ENCODE results near the gene PON3. TPM values are rescaled to one million over a fixed set of nuclear protein-coding genes. Genes with fewer than 3 reads are reported as not detected.

PON3 gene
- total and polyA plus RNA-seq, 4 donors = 0.55 to 5.5 (median 2.5) TPM; not detected in 1

GRCh38 chr7:95338832-95339231 lies 57.3 kb downstream of the PON3 start:
- 50 to 57% methylated on average over 3 of the region's 3 CpGs for WGBS, 2 donors

GRCh38 chr7:95335093-95335492 lies 61.1 kb downstream of the PON3 start:
- intact Hi-C loops (cut with DNase I) = no loop called here
- Histone ChIP-seq H3K36me3 (ENCODE audit: control insufficient read depth in 1 of 2, insufficient read depth in 2 of 2, low read length in 1 of 2) (no peaks in the 10 kb centered on the region), H3K27ac (ENCODE audit: low read depth in 1 of 2, low read length in 2 of 2) (no peak overlapping the region), H3K9me3 (ENCODE audit: control insufficient read depth, low read length) (no peaks in the 10 kb centered on the region), H3K27me3 (ENCODE audit: control insufficient read depth in 1 of 2, insufficient read depth in 2 of 2, low read length in 1 of 2) (no peaks in the 10 kb centered on the region), H3K4me1 (ENCODE audit: control insufficient read depth in 1 of 2, insufficient read depth in 2 of 2, low read length in 2 of 2) (peaks cover 0 to 1% of the 10 kb centered on the region in 2 donors), H3K4me3 (ENCODE audit: low read length in 2 of 2) (no peak overlapping the region)
- DNase-seq (no peak), ATAC-seq (ENCODE audit: low FRiP score) (no peak)

More at GRCh38 chr7:95338832-95339231, 57.3 kb downstream of the PON3 start:
- no peaks in the 10 kb centered on the region for H3K36me3 ChIP-seq (ENCODE audit: control insufficient read depth in 1 of 2, insufficient read depth in 2 of 2, low read length in 1 of 2)
- DNase-seq = no peak
- H3K27ac ChIP-seq (ENCODE audit: low read depth in 1 of 2, low read length in 2 of 2) = no peak overlapping the region
- H3K9me3 ChIP-seq (ENCODE audit: control insufficient read depth, low read length) = no peaks in the 10 kb centered on the region
- H3K4me3 ChIP-seq (ENCODE audit: low read length in 2 of 2) = no peak overlapping the region
- intact Hi-C loops (cut with DNase I) = no loop called here
- ATAC-seq (ENCODE audit: low FRiP score) = no peak
- no peaks in the 10 kb centered on the region for H3K27me3 ChIP-seq (ENCODE audit: control insufficient read depth in 1 of 2, insufficient read depth in 2 of 2, low read length in 1 of 2)
- H3K4me1 ChIP-seq (ENCODE audit: control insufficient read depth in 1 of 2, insufficient read depth in 2 of 2, low read length in 2 of 2) = no peaks in the 10 kb centered on the region

- H3K4me3 ChIP-seq (ENCODE audit: low read length in 2 of 2) = no peak overlapping the region
- H3K27ac ChIP-seq (ENCODE audit: low read depth in 1 of 2, low read length in 2 of 2) = no peak overlapping the region
- intact Hi-C loops (cut with DNase I) = no loop called here
- H3K4me1 ChIP-seq (ENCODE audit: control insufficient read depth in 1 of 2, insufficient read depth in 2 of 2, low read length in 2 of 2) = peaks cover 0 to 2% of the 10 kb centered on the region in 2 donors
- DNase-seq = no peak
- no peaks in the 10 kb centered on the region for H3K27me3 ChIP-seq (ENCODE audit: control insufficient read depth in 1 of 2, insufficient read depth in 2 of 2, low read length in 1 of 2)
- H3K36me3 ChIP-seq (ENCODE audit: control insufficient read depth in 1 of 2, insufficient read depth in 2 of 2, low read length in 1 of 2) = no peaks in the 10 kb centered on the region
- no peaks in the 10 kb centered on the region for H3K9me3 ChIP-seq (ENCODE audit: control insufficient read depth, low read length)
- no peak for ATAC-seq (ENCODE audit: low FRiP score)
These were observed 61.7 kb downstream of the PON3 start for GRCh38 chr7:95334447-95334846.

GRCh38 chr7:95330961-95331337 lies 65.2 kb downstream of the PON3 start:
- Histone ChIP-seq H3K27me3 (ENCODE audit: control insufficient read depth in 1 of 2, insufficient read depth in 2 of 2, low read length in 1 of 2) (no peaks in the 10 kb centered on the region), H3K27ac (ENCODE audit: low read depth in 1 of 2, low read length in 2 of 2) (no peak overlapping the region), H3K4me1 (ENCODE audit: control insufficient read depth in 1 of 2, insufficient read depth in 2 of 2, low read length in 2 of 2) (peaks cover 0 to 2% of the 10 kb centered on the region in 2 donors), H3K4me3 (ENCODE audit: low read length in 2 of 2) (peak overlapping the region in 1 of 2 donors; percentile 89), H3K9me3 (ENCODE audit: control insufficient read depth, low read length) (no peaks in the 10 kb centered on the region), H3K36me3 (ENCODE audit: control insufficient read depth in 1 of 2, insufficient read depth in 2 of 2, low read length in 1 of 2) (no peaks in the 10 kb centered on the region)
- 93 to 96% methylated on average over 1 of the region's 1 CpG for WGBS, 2 donors
- ATAC-seq (ENCODE audit: low FRiP score) (no peak), DNase-seq (no peak)
- intact Hi-C loops (cut with DNase I) = no loop called here

- DNase-seq (no peak), ATAC-seq (ENCODE audit: low FRiP score) (no peak)
- WGBS, 2 donors = 15 to 18% methylated on average over 4 of the region's 4 CpGs
- Histone ChIP-seq H3K4me1 (ENCODE audit: control insufficient read depth in 1 of 2, insufficient read depth in 2 of 2, low read length in 2 of 2) (peaks cover 0 to 2% of the 10 kb centered on the region in 2 donors), H3K27ac (ENCODE audit: low read depth in 1 of 2, low read length in 2 of 2) (no peak overlapping the region), H3K27me3 (ENCODE audit: control insufficient read depth in 1 of 2, insufficient read depth in 2 of 2, low read length in 1 of 2) (no peaks in the 10 kb centered on the region), H3K9me3 (ENCODE audit: control insufficient read depth, low read length) (no peaks in the 10 kb centered on the region), H3K36me3 (ENCODE audit: control insufficient read depth in 1 of 2, insufficient read depth in 2 of 2, low read length in 1 of 2) (no peaks in the 10 kb centered on the region), H3K4me3 (ENCODE audit: low read length in 2 of 2) (peak overlapping the region; percentile 79 to 89)
- intact Hi-C loops (cut with DNase I) = no loop called here
These were observed 65.8 kb downstream of the PON3 start for GRCh38 chr7:95330204-95330960.

GRCh38 chr7:95327356-95327755 lies 68.8 kb downstream of the PON3 start:
- H3K4me3 ChIP-seq (ENCODE audit: low read length in 2 of 2) = no peak overlapping the region
- H3K27me3 ChIP-seq (ENCODE audit: control insufficient read depth in 1 of 2, insufficient read depth in 2 of 2, low read length in 1 of 2) = no peaks in the 10 kb centered on the region
- H3K27ac ChIP-seq (ENCODE audit: low read depth in 1 of 2, low read length in 2 of 2) = no peak overlapping the region
- intact Hi-C loops (cut with DNase I) = no loop called here
- ATAC-seq (ENCODE audit: low FRiP score) (no peak), DNase-seq (no peak)
- no peaks in the 10 kb centered on the region for H3K9me3 ChIP-seq (ENCODE audit: control insufficient read depth, low read length)
- no peaks in the 10 kb centered on the region for H3K36me3 ChIP-seq (ENCODE audit: control insufficient read depth in 1 of 2, insufficient read depth in 2 of 2, low read length in 1 of 2)
- peaks cover 0 to 2% of the 10 kb centered on the region in 2 donors for H3K4me1 ChIP-seq (ENCODE audit: control insufficient read depth in 1 of 2, insufficient read depth in 2 of 2, low read length in 2 of 2)
- WGBS, 2 donors = 83 to 85% methylated on average over 3 of the region's 3 CpGs

GRCh38 chr7:95324431-95324830 lies 71.7 kb downstream of the PON3 start, which contains the start of gene PON1:
TSS of gene PON1 (minus strand) at chr7:95324532. CDS start at chr7:95324475, 57 bp downstream.
- intact Hi-C loops (cut with DNase I) = no loop called here

GRCh38 chr7:95323410-95324129 lies 72.6 kb downstream of the PON3 start:
- Histone ChIP-seq H3K9me3 (ENCODE audit: control insufficient read depth, low read length) (no peaks in the 10 kb centered on the region), H3K27ac (ENCODE audit: low read depth in 1 of 2, low read length in 2 of 2) (no peak overlapping the region), H3K4me1 (ENCODE audit: control insufficient read depth in 1 of 2, insufficient read depth in 2 of 2, low read length in 2 of 2) (no peaks in the 10 kb centered on the region), H3K36me3 (ENCODE audit: control insufficient read depth in 1 of 2, insufficient read depth in 2 of 2, low read length in 1 of 2) (no peaks in the 10 kb centered on the region), H3K4me3 (ENCODE audit: low read length in 2 of 2) (no peak overlapping the region), H3K27me3 (ENCODE audit: control insufficient read depth in 1 of 2, insufficient read depth in 2 of 2, low read length in 1 of 2) (no peaks in the 10 kb centered on the region)
- ATAC-seq (ENCODE audit: low FRiP score) (no peak), DNase-seq (no peak)
- intact Hi-C loops (cut with DNase I) = no loop called here
- WGBS, 2 donors = 82 to 86% methylated on average over 9 of the region's 9 CpGs

More at GRCh38 chr7:95324431-95324830, 71.7 kb downstream of the PON3 start, which contains the start of gene PON1:
- H3K36me3 ChIP-seq (ENCODE audit: control insufficient read depth in 1 of 2, insufficient read depth in 2 of 2, low read length in 1 of 2) = no peaks in the 10 kb centered on the region
- H3K4me3 ChIP-seq (ENCODE audit: low read length in 2 of 2) = no peak within 1 kb of the TSS
- no peaks in the 10 kb centered on the region for H3K9me3 ChIP-seq (ENCODE audit: control insufficient read depth, low read length)
- no peak within 1 kb of the TSS for H3K27ac ChIP-seq (ENCODE audit: low read depth in 1 of 2, low read length in 2 of 2)
- ATAC-seq (ENCODE audit: low FRiP score) (no peak), DNase-seq (no peak)
- no peaks in the 10 kb centered on the region for H3K4me1 ChIP-seq (ENCODE audit: control insufficient read depth in 1 of 2, insufficient read depth in 2 of 2, low read length in 2 of 2)
- 14 to 25% methylated on average over 18 to 20 of the region's 20 CpGs for WGBS, 2 donors
- H3K27me3 ChIP-seq (ENCODE audit: control insufficient read depth in 1 of 2, insufficient read depth in 2 of 2, low read length in 1 of 2) = no peaks in the 10 kb centered on the region

GRCh38 chr7:95322854-95323253 lies 73.3 kb downstream of the PON3 start:
- H3K27me3 ChIP-seq (ENCODE audit: control insufficient read depth in 1 of 2, insufficient read depth in 2 of 2, low read length in 1 of 2) = no peaks in the 10 kb centered on the region
- no peaks in the 10 kb centered on the region for H3K36me3 ChIP-seq (ENCODE audit: control insufficient read depth in 1 of 2, insufficient read depth in 2 of 2, low read length in 1 of 2)
- H3K4me1 ChIP-seq (ENCODE audit: control insufficient read depth in 1 of 2, insufficient read depth in 2 of 2, low read length in 2 of 2) = no peaks in the 10 kb centered on the region
- 65 to 68% methylated on average over 2 of the region's 2 CpGs for WGBS, 2 donors
- no peak overlapping the region for H3K4me3 ChIP-seq (ENCODE audit: low read length in 2 of 2)
- H3K9me3 ChIP-seq (ENCODE audit: control insufficient read depth, low read length) = no peaks in the 10 kb centered on the region
- H3K27ac ChIP-seq (ENCODE audit: low read depth in 1 of 2, low read length in 2 of 2) = no peak overlapping the region
- no peak for DNase-seq
- ATAC-seq (ENCODE audit: low FRiP score) = no peak
- intact Hi-C loops (cut with DNase I) = no loop called here
